Progenitor cell of endocrine pancreas (in vitro differentiated cells): ENCODE measurements around the gene RAD51B. TPM values are rescaled to one million over a fixed set of nuclear protein-coding genes. Genes with fewer than 3 reads are reported as not detected.
"Not testable (repeated sequence)": the region's sequence is repeated elsewhere in the genome, so short reads cannot be mapped to it uniquely, and the experiment has no call there.

Source experiments
- DNase-seq: peaks from one replicate; pipeline ENCODE4 v3.0.0; 2021; ENCODE audit warnings: low spot score; ENCODE audit not compliant: unreplicated experiment
- H3K27ac Mint-ChIP-seq: 2 replicates; pipeline ENCODE4 v1.8.0; 2021; ENCODE audit warnings: mild to moderate bottlenecking, moderate library complexity, mixed read lengths
- H3K27me3 Mint-ChIP-seq: 2 replicates; pipeline ENCODE4 v1.8.0; 2021; ENCODE audit warnings: mixed read lengths
- H3K36me3 Mint-ChIP-seq: 2 replicates; pipeline ENCODE4 v1.8.0; 2022; ENCODE audit warnings: mixed read lengths; ENCODE audit not compliant: insufficient read depth
- H3K4me1 Mint-ChIP-seq: 2 replicates; pipeline ENCODE4 v1.8.0; 2021; ENCODE audit warnings: low read depth, mixed read lengths
- H3K4me3 Mint-ChIP-seq: 2 replicates; pipeline ENCODE4 v1.8.0; 2021; ENCODE audit warnings: low read depth, mild to moderate bottlenecking, moderate library complexity, mixed read lengths
- H3K9me3 Mint-ChIP-seq: 2 replicates; pipeline ENCODE4 v1.8.0; 2021; ENCODE audit warnings: low read depth, mixed read lengths
- total RNA-seq: library from RNA; stranded (reverse); gene quantifications from 2 replicates; pipeline ENCODE4 v1.2.1, GENCODE V29; 2021
- TF ChIP-seq, protein P1 (sequence below): fragments of 200-600 bp; sonication (generic); IDR thresholded peaks from one replicate; pipeline ENCODE4 v1.5.0; 2021; ENCODE audit warnings: antibody characterized with exemption, mild to moderate bottlenecking; ENCODE audit not compliant: unreplicated experiment

RAD51B gene
- total RNA-seq, 1 donor from 2014 or later = 24.7 TPM

DNA sequence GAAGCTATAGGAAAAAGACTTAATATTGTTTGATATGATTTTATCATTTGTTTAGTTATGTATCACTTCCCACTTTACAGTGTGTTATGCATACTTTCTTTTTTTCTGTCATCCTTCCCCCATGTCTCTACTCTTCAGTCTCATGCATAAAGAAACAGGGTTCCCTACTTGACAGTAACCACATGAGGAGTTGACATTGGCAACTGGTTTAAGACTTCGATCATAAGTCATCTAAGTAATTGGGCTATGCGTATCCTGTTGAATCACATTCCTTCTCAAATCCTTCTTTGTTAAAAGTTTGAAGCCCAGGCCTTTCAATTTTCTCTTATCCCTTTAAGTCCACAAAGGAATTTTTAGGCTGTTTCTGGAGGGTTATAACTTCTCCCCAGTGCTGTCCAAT lies 358.7 kb downstream of the RAD51B start:
- Mint-ChIP-seq H3K4me3 (no peak overlapping the region), H3K27ac (no peak overlapping the region)
- TF ChIP-seq, protein P1, sequence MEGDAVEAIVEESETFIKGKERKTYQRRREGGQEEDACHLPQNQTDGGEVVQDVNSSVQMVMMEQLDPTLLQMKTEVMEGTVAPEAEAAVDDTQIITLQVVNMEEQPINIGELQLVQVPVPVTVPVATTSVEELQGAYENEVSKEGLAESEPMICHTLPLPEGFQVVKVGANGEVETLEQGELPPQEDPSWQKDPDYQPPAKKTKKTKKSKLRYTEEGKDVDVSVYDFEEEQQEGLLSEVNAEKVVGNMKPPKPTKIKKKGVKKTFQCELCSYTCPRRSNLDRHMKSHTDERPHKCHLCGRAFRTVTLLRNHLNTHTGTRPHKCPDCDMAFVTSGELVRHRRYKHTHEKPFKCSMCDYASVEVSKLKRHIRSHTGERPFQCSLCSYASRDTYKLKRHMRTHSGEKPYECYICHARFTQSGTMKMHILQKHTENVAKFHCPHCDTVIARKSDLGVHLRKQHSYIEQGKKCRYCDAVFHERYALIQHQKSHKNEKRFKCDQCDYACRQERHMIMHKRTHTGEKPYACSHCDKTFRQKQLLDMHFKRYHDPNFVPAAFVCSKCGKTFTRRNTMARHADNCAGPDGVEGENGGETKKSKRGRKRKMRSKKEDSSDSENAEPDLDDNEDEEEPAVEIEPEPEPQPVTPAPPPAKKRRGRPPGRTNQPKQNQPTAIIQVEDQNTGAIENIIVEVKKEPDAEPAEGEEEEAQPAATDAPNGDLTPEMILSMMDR = no peak

DNA sequence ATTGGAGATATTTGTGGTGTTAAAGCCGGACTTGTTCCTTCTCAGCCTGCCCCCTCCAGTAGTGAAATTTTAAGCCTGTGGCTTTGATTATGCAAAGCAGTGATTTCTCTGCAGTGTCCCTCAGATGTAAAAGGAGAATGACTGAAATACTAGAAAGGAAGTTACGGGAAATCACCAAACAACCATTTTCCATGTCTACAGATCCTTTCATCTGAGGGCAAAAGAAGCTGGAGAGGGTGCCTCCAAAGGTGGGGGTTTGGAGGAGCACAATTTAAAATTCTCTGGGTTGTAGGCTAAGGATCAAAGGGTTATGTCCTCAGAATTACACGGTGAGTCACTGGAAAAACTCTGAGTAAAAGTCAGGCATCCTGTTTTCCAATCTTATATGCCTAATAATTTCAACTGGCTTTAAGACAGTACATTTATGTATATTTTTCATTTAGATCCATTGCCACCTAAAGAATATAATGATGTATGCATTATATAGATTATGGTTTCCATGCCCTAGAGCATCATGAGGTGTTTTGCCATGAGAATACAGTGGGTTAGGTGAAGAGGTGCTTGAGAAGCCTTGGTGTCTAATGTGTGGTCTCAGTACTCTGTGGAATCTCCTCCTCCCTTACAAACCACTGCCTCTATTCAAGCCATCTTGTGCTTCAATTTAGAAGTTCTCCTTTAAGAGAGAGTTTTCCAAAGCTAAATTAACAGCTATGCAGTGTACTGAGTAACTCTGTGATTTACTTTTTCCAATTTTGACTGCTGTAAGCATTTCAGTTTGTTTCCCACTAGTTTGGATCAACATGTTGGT lies 362.1 kb downstream of the RAD51B start:
- H3K36me3 Mint-ChIP-seq = peaks cover 6% of the 10 kb centered on the region
- no peak for DNase-seq
- H3K4me3 Mint-ChIP-seq = no peak overlapping the region
- H3K27ac Mint-ChIP-seq = no peak overlapping the region
- no peaks in the 10 kb centered on the region for H3K27me3 Mint-ChIP-seq
- peaks cover 5% of the 10 kb centered on the region for H3K9me3 Mint-ChIP-seq
- TF ChIP-seq, protein P1 = no peak
- H3K4me1 Mint-ChIP-seq = peaks cover 48% of the 10 kb centered on the region

More for the DNA sequence above, 358.7 kb downstream of the RAD51B start:
- Mint-ChIP-seq H3K36me3 (peaks cover 1% of the 10 kb centered on the region), H3K4me1 (peaks cover 60% of the 10 kb centered on the region), H3K9me3 (peaks cover 8% of the 10 kb centered on the region), H3K27me3 (no peaks in the 10 kb centered on the region)
- DNase-seq = no peak

DNA sequence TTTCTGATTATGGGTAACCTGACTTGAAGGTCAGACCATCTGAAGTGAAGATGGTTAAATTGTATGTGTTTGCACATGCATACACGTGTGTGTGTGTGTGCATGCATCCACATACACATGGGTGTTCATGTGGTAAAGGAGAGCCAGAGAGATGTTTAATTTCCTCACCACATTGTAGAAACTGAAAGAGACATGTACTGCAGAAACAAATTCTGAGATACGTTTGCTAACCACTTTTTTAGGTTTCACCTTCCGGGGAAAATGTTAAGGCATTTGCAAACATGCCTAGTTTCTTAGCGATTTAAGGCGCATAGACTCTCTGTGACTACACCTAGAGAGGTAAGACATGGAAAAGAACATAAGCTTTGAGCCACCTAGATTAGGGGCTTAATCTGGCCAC lies 362.9 kb downstream of the RAD51B start:
- no peaks in the 10 kb centered on the region for H3K27me3 Mint-ChIP-seq
- H3K4me3 Mint-ChIP-seq = no peak overlapping the region
- peaks cover 6% of the 10 kb centered on the region for H3K36me3 Mint-ChIP-seq
- no peak overlapping the region for H3K27ac Mint-ChIP-seq
- DNase-seq = no peak
- peaks cover 8% of the 10 kb centered on the region for H3K9me3 Mint-ChIP-seq
- H3K4me1 Mint-ChIP-seq = peaks cover 45% of the 10 kb centered on the region
- TF ChIP-seq, protein P1 = no peak

DNA sequence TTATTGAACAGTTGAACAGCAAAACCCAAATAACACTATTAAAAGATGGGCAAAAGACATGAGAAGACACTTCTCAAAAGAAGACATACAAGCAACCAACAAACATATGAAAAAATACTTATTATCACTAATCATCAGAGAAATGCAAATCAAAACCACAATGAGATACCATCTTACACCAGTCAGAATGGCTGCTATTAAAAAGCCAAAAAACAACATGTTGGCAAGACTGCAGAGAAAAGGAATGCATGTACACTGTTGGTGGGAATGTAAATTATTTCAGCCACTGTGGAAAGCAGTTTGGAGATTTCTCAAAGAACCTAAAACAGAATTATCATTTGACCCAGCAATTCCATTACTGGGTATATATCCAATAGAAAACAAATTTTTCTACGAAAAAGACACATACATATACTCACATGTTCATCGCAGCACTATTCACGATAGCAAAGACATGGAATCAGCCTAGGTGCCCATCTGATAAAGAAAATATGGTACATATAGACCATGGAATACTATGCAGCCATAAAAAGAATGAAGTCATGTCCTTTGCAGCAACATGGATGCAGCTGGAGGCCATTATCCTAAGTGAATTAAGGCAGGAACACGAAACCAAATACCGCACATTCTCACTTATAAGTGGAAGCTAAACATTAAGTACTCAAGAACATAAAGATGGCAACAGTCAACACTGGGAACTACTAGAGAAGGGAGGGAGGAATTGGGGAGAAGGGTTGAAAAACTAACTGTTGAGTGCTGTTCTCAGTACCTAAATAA lies 367.1 kb downstream of the RAD51B start:
- H3K9me3 Mint-ChIP-seq, DNase-seq, H3K4me3 Mint-ChIP-seq, H3K27me3 Mint-ChIP-seq, H3K36me3 Mint-ChIP-seq: not testable (repeated sequence)
- H3K4me1 Mint-ChIP-seq = peaks cover 35% of the 10 kb centered on the region
- H3K27ac Mint-ChIP-seq = peak overlapping the region; percentile 46

DNA sequence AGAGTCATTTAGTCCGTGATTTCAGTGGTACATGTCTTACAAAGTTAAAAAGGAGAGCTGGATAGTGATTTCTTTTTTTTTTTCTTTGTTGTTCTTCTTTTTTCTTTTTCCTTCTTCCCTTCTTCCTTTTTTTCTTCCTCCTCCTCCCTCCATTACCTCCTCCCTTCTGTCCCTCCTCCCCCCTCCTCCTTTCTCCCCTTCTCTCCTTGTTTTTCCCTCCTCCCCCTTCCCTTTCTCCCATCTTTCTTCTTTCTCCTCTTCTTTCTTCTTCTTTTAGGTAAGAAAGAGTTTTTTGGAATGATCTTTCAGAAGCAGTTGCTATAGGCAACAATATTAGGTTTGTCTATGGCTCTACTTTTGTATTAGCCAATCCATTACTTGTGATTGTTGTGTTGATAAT lies 368.6 kb downstream of the RAD51B start:
- Mint-ChIP-seq H3K27me3 (no peaks in the 10 kb centered on the region), H3K27ac (peak overlapping the region; percentile 91), H3K9me3 (peaks cover 8% of the 10 kb centered on the region), H3K4me3 (no peak overlapping the region), H3K4me1 (peaks cover 36% of the 10 kb centered on the region), H3K36me3 (peaks cover 6% of the 10 kb centered on the region)
- TF ChIP-seq, protein P1 = no peak
- DNase-seq = no peak
